Liver (tissue), 9 donors: ENCODE results near the gene GLI3. TPM values are rescaled to one million over a fixed set of nuclear protein-coding genes. Genes with fewer than 3 reads are reported as not detected.

Experiments
- DNase-seq: peaks from one replicate; pipeline ENCODE4 v3.0.0-alpha.2; 2017; ENCODE audit warnings: low spot score
- H3K27ac ChIP-seq, 2 donors: one replicate each; pipeline ENCODE4 v1.7.0; 2013; ENCODE audit warnings: inconsistent platforms in 2 of 2, low read length in 2 of 2, control low read depth in 1 of 2, low read depth in 1 of 2, mild to moderate bottlenecking in 1 of 2
- H3K27me3 ChIP-seq, 4 donors: one replicate each; pipeline versions ENCODE4 v1.6.1 to v1.7.0; 2013; ENCODE audit warnings: low read length in 3 of 4, inconsistent platforms in 1 of 4, mild to moderate bottlenecking in 1 of 4, moderate library complexity in 1 of 4; ENCODE audit not compliant: control insufficient read depth in 4 of 4, insufficient read depth in 4 of 4
- H3K36me3 ChIP-seq, 4 donors: one replicate each; pipeline versions ENCODE4 v1.6.1 to v1.7.0; 2013; ENCODE audit warnings: low read length in 3 of 4, mild to moderate bottlenecking in 3 of 4, low read depth in 1 of 4, moderate library complexity in 1 of 4; ENCODE audit not compliant: control insufficient read depth in 4 of 4, insufficient read depth in 3 of 4
- H3K4me1 ChIP-seq, 4 donors: one replicate each; pipeline versions ENCODE4 v1.6.1 to v1.7.0; 2013; ENCODE audit warnings: low read length in 3 of 4, mild to moderate bottlenecking in 3 of 4, moderate library complexity in 1 of 4; ENCODE audit not compliant: control insufficient read depth in 4 of 4, insufficient read depth in 4 of 4
- H3K4me3 ChIP-seq, 3 donors: one replicate each; pipeline versions ENCODE4 v1.6.1 to v1.7.0; 2013; ENCODE audit warnings: low read length in 3 of 3, control low read depth in 1 of 3, low read depth in 1 of 3, mild to moderate bottlenecking in 1 of 3
- H3K9ac ChIP-seq, 2 donors: one replicate each; pipeline ENCODE4 v1.7.0; 2013; ENCODE audit warnings: low read length in 2 of 2, mild to moderate bottlenecking in 2 of 2, moderate library complexity in 2 of 2, control low read depth in 1 of 2, low read depth in 1 of 2
- H3K9me3 ChIP-seq, 4 donors: one replicate each; pipeline versions ENCODE4 v1.6.1 to v1.7.0; 2013; ENCODE audit warnings: low read length in 3 of 4; ENCODE audit not compliant: control insufficient read depth in 4 of 4
- EGR1 ChIP-seq, 2 donors: IDR thresholded peaks; 2 replicates each; pipeline ENCODE4 v1.6.1; 2016 to 2018; ENCODE audit warnings: antibody characterized with exemption in 2 of 2, low read depth in 2 of 2
- FOXA1 ChIP-seq: IDR thresholded peaks from 2 replicates; pipeline ENCODE4 v1.6.1; 2016; ENCODE audit warnings: antibody characterized with exemption
- FOXA2 ChIP-seq: IDR thresholded peaks from 2 replicates; pipeline ENCODE4 v1.6.1; 2016; ENCODE audit warnings: antibody characterized with exemption
- GABPA ChIP-seq, 2 donors: IDR thresholded peaks in 1 of 2; conservative IDR thresholded peaks in 1 of 2; 2 replicates each; pipeline ENCODE4 v1.6.1; 2016; ENCODE audit warnings: antibody characterized with exemption in 2 of 2, mild to moderate bottlenecking in 1 of 2, moderate library complexity in 1 of 2
- HNF4A ChIP-seq, 2 donors: conservative IDR thresholded peaks; 2 replicates each; pipeline ENCODE4 v1.6.1; 2016; ENCODE audit warnings: antibody characterized with exemption in 2 of 2, mild to moderate bottlenecking in 2 of 2
- HNF4G ChIP-seq: IDR thresholded peaks from 2 replicates; pipeline ENCODE4 v1.6.1; 2016; ENCODE audit warnings: antibody characterized with exemption
- JUND ChIP-seq, 2 donors: IDR thresholded peaks; 2 replicates each; pipeline ENCODE4 v1.6.1; 2016; ENCODE audit warnings: antibody characterized with exemption in 2 of 2
- MAX ChIP-seq: IDR thresholded peaks from 2 replicates; pipeline ENCODE4 v1.6.1; 2016; ENCODE audit warnings: antibody characterized with exemption
- NR2F2 ChIP-seq: IDR thresholded peaks from 2 replicates; pipeline ENCODE4 v1.6.1; 2016; ENCODE audit warnings: antibody characterized with exemption
- RAD21 ChIP-seq, 2 donors: IDR thresholded peaks; 2 replicates each; pipeline ENCODE4 v1.6.1; 2016; ENCODE audit warnings: antibody characterized with exemption in 2 of 2, mild to moderate bottlenecking in 2 of 2
- RXRA ChIP-seq, 2 donors: IDR thresholded peaks; 2 replicates each; pipeline ENCODE4 v1.6.1; 2017 to 2018; ENCODE audit warnings: antibody characterized with exemption in 2 of 2, mild to moderate bottlenecking in 1 of 2
- SP1 ChIP-seq: IDR thresholded peaks from 2 replicates; pipeline ENCODE4 v1.6.1; 2018; ENCODE audit warnings: antibody characterized with exemption, mild to moderate bottlenecking
- TAF1 ChIP-seq: conservative IDR thresholded peaks from 2 replicates; pipeline ENCODE4 v1.6.1; 2016; ENCODE audit warnings: antibody characterized with exemption, mild to moderate bottlenecking
- YY1 ChIP-seq: IDR thresholded peaks from 2 replicates; pipeline ENCODE4 v1.6.1; 2016; ENCODE audit warnings: antibody characterized with exemption, mild to moderate bottlenecking
- WGBS: extraction: QIAGEN DNeasy Blood & Tissue Kit; methylation state at CpG from one replicate; pipeline ENCODE4 v1.1.7; 2013; 5-methylcytosine and 5-hydroxymethylcytosine counted together
- polyA plus RNA-seq, 2 donors: library from polyadenylated mRNA; stranded (reverse) in 1 of 2; unstranded in 1 of 2; fragments of 200-250 nt in 1 of 2; fragments of >200 nt in 1 of 2; fragmentation: Nextera tagmentation in 1 of 2; extraction: Ambion mirVana in 1 of 2; gene quantifications; one replicate each; pipeline versions ENCODE4 v1.2.1 to v1.2.3, GENCODE V29; 2013 to 2015
- total RNA-seq, 2 donors: library from RNA; depleted of rRNA; stranded (reverse); fragments of >200 nt; gene quantifications; one replicate each; pipeline ENCODE4 v1.2.3, GENCODE V29; 2014
- TF ChIP-seq, protein P1 (sequence below): IDR thresholded peaks from 2 replicates; pipeline ENCODE4 v1.6.1; 2016; ENCODE audit warnings: antibody characterized with exemption, mild to moderate bottlenecking
- TF ChIP-seq, protein P2 (sequence below): fragments of 150-350 bp; IDR thresholded peaks from 2 replicates; pipeline ENCODE4 v1.5.1; 2017; ENCODE audit warnings: improper control_type of control experiment, low read depth, low read length; ENCODE audit not compliant: missing input control
- TF ChIP-seq, protein P3 (sequence below): IDR thresholded peaks from 2 replicates; pipeline ENCODE4 v1.6.1; 2016; ENCODE audit warnings: antibody characterized with exemption
- TF ChIP-seq, protein P4 (sequence below): IDR thresholded peaks from 2 replicates; pipeline ENCODE4 v1.6.1; 2016; ENCODE audit warnings: antibody characterized with exemption
- donor health status: healthy.
- donor health status: healthy.
- donor health status: healthy.
- donor health status: healthy.
- donor health status: healthy.

Gene GLI3
- total and polyA plus RNA-seq, 4 donors = 0.09 to 0.42 (median 0.26) TPM

GRCh38 chr7:42029405-42029804 lies 207.6 kb downstream of the GLI3 start (continued):
- TF ChIP-seq HNF4A (conservative IDR thresholded peaks at IDR 0.05) (no peak), FOXA1 (no peak), FOXA2 (no peak), TAF1 (no peak), GABPA (IDR thresholded peaks at IDR 0.05 in 1 of 2, conservative IDR thresholded peaks at IDR 0.05 in 1 of 2) (no peak), JUND (IDR thresholded peaks at IDR 0.05) (no peak)

DNA sequence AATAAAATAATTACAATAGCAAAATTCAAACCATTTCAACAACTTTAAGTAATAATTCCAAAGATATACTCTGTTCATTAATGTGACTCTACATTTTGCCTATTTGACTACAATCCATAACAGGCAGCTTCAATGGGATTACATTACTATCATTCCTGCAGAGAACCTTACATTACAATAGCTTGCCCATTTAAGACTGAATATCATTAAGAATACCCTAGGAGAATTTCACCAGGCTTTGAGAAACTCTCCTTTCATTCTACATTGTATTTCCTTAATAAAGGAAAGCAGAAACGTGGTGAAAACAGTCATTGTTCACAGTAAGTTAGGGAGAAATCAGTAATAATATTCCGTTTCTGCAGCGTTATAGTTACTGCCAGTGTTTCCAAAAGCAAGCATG lies 209.5 kb downstream of the GLI3 start:
- TF ChIP-seq, protein P1, sequence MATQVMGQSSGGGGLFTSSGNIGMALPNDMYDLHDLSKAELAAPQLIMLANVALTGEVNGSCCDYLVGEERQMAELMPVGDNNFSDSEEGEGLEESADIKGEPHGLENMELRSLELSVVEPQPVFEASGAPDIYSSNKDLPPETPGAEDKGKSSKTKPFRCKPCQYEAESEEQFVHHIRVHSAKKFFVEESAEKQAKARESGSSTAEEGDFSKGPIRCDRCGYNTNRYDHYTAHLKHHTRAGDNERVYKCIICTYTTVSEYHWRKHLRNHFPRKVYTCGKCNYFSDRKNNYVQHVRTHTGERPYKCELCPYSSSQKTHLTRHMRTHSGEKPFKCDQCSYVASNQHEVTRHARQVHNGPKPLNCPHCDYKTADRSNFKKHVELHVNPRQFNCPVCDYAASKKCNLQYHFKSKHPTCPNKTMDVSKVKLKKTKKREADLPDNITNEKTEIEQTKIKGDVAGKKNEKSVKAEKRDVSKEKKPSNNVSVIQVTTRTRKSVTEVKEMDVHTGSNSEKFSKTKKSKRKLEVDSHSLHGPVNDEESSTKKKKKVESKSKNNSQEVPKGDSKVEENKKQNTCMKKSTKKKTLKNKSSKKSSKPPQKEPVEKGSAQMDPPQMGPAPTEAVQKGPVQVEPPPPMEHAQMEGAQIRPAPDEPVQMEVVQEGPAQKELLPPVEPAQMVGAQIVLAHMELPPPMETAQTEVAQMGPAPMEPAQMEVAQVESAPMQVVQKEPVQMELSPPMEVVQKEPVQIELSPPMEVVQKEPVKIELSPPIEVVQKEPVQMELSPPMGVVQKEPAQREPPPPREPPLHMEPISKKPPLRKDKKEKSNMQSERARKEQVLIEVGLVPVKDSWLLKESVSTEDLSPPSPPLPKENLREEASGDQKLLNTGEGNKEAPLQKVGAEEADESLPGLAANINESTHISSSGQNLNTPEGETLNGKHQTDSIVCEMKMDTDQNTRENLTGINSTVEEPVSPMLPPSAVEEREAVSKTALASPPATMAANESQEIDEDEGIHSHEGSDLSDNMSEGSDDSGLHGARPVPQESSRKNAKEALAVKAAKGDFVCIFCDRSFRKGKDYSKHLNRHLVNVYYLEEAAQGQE = no peak
- TF ChIP-seq EGR1 (IDR thresholded peaks at IDR 0.05; ENCODE audit: low read depth in 2 of 2) = no peak
- TF ChIP-seq RAD21 (IDR thresholded peaks at IDR 0.05) = no peak
- no peak for TF ChIP-seq HNF4A (conservative IDR thresholded peaks at IDR 0.05)
- no peak for TF ChIP-seq YY1
- no peak for TF ChIP-seq JUND (IDR thresholded peaks at IDR 0.05)
- TF ChIP-seq GABPA (IDR thresholded peaks at IDR 0.05 in 1 of 2, conservative IDR thresholded peaks at IDR 0.05 in 1 of 2) = no peak
- TF ChIP-seq, protein P2, sequence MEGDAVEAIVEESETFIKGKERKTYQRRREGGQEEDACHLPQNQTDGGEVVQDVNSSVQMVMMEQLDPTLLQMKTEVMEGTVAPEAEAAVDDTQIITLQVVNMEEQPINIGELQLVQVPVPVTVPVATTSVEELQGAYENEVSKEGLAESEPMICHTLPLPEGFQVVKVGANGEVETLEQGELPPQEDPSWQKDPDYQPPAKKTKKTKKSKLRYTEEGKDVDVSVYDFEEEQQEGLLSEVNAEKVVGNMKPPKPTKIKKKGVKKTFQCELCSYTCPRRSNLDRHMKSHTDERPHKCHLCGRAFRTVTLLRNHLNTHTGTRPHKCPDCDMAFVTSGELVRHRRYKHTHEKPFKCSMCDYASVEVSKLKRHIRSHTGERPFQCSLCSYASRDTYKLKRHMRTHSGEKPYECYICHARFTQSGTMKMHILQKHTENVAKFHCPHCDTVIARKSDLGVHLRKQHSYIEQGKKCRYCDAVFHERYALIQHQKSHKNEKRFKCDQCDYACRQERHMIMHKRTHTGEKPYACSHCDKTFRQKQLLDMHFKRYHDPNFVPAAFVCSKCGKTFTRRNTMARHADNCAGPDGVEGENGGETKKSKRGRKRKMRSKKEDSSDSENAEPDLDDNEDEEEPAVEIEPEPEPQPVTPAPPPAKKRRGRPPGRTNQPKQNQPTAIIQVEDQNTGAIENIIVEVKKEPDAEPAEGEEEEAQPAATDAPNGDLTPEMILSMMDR = no peak
- TF ChIP-seq RXRA (IDR thresholded peaks at IDR 0.05) = no peak
- no peak for TF ChIP-seq FOXA1
- no peak for TF ChIP-seq SP1
- TF ChIP-seq HNF4G = no peak
- no peak for TF ChIP-seq NR2F2
- TF ChIP-seq, protein P3, sequence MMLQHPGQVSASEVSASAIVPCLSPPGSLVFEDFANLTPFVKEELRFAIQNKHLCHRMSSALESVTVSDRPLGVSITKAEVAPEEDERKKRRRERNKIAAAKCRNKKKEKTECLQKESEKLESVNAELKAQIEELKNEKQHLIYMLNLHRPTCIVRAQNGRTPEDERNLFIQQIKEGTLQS = no peak
- no peak for TF ChIP-seq MAX
- no peak for TF ChIP-seq FOXA2
- TF ChIP-seq, protein P4, sequence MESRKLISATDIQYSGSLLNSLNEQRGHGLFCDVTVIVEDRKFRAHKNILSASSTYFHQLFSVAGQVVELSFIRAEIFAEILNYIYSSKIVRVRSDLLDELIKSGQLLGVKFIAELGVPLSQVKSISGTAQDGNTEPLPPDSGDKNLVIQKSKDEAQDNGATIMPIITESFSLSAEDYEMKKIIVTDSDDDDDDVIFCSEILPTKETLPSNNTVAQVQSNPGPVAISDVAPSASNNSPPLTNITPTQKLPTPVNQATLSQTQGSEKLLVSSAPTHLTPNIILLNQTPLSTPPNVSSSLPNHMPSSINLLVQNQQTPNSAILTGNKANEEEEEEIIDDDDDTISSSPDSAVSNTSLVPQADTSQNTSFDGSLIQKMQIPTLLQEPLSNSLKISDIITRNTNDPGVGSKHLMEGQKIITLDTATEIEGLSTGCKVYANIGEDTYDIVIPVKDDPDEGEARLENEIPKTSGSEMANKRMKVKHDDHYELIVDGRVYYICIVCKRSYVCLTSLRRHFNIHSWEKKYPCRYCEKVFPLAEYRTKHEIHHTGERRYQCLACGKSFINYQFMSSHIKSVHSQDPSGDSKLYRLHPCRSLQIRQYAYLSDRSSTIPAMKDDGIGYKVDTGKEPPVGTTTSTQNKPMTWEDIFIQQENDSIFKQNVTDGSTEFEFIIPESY = no peak
- TF ChIP-seq TAF1 = no peak
- no peak overlapping the region for H3K4me3 ChIP-seq
- DNase-seq = no peak
- H3K27me3 ChIP-seq = no peaks in the 10 kb centered on the region
- H3K36me3 ChIP-seq = no peaks in the 10 kb centered on the region
- 58% methylated on average over 3 of the region's 3 CpGs for whole genome bisulfite sequencing
- H3K9ac ChIP-seq = no peak overlapping the region
- no peak overlapping the region for H3K27ac ChIP-seq
- no peaks in the 10 kb centered on the region for H3K4me1 ChIP-seq
- H3K9me3 ChIP-seq = no peaks in the 10 kb centered on the region
